ENCODE results near the gene SURF4.

The SURF4 gene

DNA sequence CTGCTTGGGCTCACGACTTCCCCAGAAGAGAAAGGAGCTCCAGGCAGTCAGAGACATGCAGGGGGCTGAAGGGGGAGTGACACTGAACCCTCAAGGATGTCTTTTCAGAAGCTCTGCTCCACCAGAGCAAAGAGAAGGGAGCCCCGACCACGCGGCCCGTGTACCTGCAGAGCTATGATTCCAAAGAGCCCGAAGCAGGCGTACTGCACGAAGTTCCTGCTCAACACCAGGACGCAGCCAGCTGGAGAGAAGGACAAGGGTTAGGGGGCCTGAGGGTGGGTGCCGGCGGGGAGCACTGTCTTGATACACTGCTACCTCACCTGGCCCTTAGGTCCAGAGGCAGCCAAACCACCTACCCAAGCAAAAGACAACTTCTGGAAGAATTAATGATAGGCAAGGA lies 9.4 kb downstream of the SURF4 start:
- Histone ChIP-seq H3K4me3 (ENCODE audit: insufficient read depth, low read depth, low read length) (no peak overlapping the region), H3K36me3 (ENCODE audit: control insufficient read depth, insufficient read depth, low read length) (peaks cover 39% of the 10 kb centered on the region), H3K27me3 (ENCODE audit: control insufficient read depth, insufficient read depth, low read length, poor library complexity, severe bottlenecking) (no peaks in the 10 kb centered on the region), H3K9me3 (ENCODE audit: control insufficient read depth, low read length) (no peaks in the 10 kb centered on the region), H3K27ac (ENCODE audit: insufficient read depth, low read depth, low read length, poor library complexity, severe bottlenecking) (no peak overlapping the region), H3K4me1 (ENCODE audit: control insufficient read depth, insufficient read depth, low read length) (no peaks in the 10 kb centered on the region)
- 96 to 98% methylated on average over 11 of the region's 11 CpGs for WGBS, 2 experiments

DNA sequence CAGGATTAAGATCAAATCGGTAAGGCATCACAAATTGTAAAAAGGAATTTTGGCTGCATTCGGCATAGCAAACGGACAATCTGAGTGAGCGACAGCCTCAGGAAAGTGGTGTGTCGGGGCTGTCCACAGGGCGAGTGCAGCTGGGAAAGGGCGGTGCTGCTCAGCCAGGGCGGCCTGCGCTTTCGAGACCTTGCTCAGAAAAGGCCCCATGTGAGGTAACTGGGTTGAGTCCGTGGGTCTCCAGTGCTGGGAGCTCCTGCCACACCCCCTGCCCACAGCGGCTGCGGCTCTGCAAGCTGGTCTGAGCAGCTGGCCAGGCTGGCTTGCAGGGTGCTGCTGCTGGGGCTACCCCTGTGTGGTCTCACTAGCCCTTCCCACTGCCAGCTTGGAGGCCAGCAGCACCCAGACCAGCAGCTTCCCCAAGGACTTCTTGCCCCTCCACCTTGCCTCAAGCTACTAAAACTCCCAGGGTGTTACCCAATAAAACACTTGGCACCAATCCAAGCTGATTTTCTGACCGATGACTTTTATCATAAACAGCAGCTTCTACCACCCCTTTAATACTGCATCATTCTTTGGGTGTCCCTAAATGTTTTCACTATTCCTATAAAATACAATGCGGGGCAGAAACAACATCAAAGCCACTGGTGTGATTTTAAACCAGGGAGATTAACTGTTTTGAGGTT lies 13.4 kb downstream of the SURF4 start:
- H3K4me1 ChIP-seq (ENCODE audit: control insufficient read depth, insufficient read depth, low read length): peaks cover 3% of the 10 kb centered on the region
- 96% methylated on average over 15 of the region's 15 CpGs for WGBS, 2 experiments
- H3K4me3 ChIP-seq (ENCODE audit: insufficient read depth, low read depth, low read length): no peak overlapping the region
- H3K27ac ChIP-seq (ENCODE audit: insufficient read depth, low read depth, low read length, poor library complexity, severe bottlenecking): no peak overlapping the region
- peaks cover 47% of the 10 kb centered on the region for H3K36me3 ChIP-seq (ENCODE audit: control insufficient read depth, insufficient read depth, low read length)
- no peaks in the 10 kb centered on the region for H3K27me3 ChIP-seq (ENCODE audit: control insufficient read depth, insufficient read depth, low read length, poor library complexity, severe bottlenecking)
- no peaks in the 10 kb centered on the region for H3K9me3 ChIP-seq (ENCODE audit: control insufficient read depth, low read length)

DNA sequence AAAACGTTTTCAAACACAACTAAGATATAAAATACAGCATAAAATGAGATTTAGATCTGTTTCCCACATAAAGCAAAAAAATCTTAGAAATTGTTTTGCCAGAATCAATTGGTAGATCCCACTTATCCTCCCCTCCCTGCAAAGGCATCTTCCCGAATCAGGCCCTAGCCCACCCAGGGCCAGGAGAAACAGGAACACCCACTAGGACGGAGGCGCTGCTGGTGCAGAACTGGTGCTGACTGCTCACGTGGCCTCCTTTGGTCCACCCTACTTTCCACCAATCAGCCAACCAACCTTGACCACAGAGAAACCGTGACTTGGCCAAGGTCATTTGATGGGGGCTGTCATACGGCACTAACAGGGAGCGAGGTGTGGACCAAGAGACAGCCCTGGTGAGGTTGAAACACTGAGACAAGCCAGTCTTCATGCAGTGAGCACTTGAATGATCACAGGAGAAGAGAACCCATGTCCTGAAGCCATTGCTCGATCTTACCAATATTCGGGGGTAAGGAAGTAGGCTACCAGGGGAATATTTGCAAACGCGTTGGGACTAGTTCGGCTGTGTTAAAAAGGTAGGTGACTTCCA lies 14.3 kb downstream of the SURF4 start:
- Histone ChIP-seq H3K4me1 (ENCODE audit: control insufficient read depth, insufficient read depth, low read length) (peaks cover 8% of the 10 kb centered on the region), H3K27me3 (ENCODE audit: control insufficient read depth, insufficient read depth, low read length, poor library complexity, severe bottlenecking) (no peaks in the 10 kb centered on the region), H3K36me3 (ENCODE audit: control insufficient read depth, insufficient read depth, low read length) (peaks cover 38% of the 10 kb centered on the region), H3K9me3 (ENCODE audit: control insufficient read depth, low read length) (no peaks in the 10 kb centered on the region), H3K4me3 (ENCODE audit: insufficient read depth, low read depth, low read length) (no peak overlapping the region), H3K27ac (ENCODE audit: insufficient read depth, low read depth, low read length, poor library complexity, severe bottlenecking) (no peak overlapping the region)
- 91 to 93% methylated on average over 13 of the region's 13 CpGs for WGBS, 2 experiments

DNA sequence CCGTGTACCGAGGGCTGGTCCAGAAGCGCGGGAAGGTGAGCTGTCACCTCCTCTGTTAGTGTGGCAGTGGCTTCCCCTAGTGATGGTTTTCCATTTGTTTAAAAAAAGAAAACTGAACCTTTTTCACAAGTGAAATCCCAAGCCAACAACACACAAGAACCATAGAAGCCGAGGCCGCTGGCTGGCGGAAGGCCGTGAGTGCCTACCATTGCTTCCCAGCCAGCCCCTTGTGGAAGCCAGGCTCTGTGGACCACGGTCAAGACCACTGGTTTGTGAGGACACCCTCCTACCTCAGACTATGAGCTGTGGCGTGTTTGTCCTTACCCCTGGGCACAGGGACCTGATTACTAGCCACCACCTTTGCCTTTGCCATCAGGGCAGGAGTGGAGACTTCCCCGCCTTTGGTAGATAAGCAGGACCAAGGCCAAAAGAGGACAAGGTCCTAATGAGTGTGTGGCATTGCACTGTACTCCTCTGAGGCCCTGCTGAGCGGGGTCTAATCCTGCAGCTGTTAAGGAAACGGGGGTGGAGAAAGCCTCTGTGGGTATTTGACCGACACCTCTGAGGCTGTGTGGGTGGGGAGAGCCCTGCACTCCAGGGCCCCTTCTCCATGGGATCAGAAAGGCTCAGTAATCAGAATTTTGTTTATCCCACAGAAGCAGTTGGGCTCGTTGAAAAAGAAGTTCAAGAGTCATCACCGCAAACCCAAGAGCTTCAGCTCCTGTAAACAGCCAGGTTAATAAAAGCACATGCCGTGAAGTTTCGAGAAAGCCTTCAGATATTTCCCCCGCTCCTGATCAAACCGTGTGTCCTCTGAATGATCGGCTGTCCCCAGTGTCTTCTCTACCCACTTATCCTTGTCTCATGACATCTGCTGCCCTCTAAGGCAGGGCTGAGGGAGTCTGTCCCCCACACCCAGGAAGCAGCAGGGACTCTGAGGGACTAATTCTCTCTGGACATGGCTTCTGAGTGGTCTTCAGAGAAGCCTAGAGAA lies 15.2 kb downstream of the SURF4 start:
- Histone ChIP-seq H3K9me3 (ENCODE audit: control insufficient read depth, low read length) (no peaks in the 10 kb centered on the region), H3K4me1 (ENCODE audit: control insufficient read depth, insufficient read depth, low read length) (peaks cover 8% of the 10 kb centered on the region), H3K27ac (ENCODE audit: insufficient read depth, low read depth, low read length, poor library complexity, severe bottlenecking) (no peak overlapping the region), H3K4me3 (ENCODE audit: insufficient read depth, low read depth, low read length) (no peak overlapping the region), H3K36me3 (ENCODE audit: control insufficient read depth, insufficient read depth, low read length) (peaks cover 30% of the 10 kb centered on the region), H3K27me3 (ENCODE audit: control insufficient read depth, insufficient read depth, low read length, poor library complexity, severe bottlenecking) (no peaks in the 10 kb centered on the region)
- 91 to 94% methylated on average over 21 of the region's 21 CpGs for WGBS, 2 experiments

DNA sequence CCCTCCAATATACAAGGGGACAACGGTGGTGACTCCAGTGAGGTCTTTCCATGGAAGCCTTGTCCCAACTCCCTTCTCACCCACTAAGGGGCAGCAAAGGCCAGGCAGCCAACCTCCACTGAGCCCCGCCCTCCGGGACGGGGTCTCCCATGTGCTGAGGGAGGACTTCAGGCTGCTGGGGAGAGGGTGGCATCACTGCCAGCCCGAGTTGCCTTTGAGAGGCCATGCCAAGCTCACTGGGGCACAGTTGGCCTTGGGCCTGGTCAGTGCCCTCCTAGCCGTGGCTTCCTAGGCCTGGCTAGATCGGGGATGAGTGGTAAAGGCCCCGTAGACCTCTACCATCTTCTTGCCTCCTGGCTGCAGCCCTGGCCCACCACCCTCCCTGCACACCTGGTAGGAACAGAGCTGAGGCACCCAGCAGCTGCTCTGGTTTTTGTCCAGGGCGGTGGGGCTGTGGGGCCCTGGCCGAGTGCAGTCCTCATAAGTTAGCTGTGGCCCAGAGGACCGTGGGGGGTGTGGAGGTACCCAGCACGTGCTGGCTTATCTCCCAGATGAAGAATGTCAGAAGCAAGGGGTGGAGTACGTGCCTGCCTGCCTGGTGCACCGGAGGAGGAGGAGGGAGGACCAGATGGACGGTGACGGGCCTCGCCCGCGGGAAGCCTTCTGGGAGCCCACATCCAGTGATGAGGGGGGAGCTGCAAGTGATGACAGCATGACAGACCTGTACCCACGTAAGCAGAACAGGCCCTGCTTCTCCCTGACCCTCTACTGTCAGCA lies 16.3 kb downstream of the SURF4 start:
- Histone ChIP-seq H3K9me3 (ENCODE audit: control insufficient read depth, low read length) (no peaks in the 10 kb centered on the region), H3K36me3 (ENCODE audit: control insufficient read depth, insufficient read depth, low read length) (peaks cover 27% of the 10 kb centered on the region), H3K27me3 (ENCODE audit: control insufficient read depth, insufficient read depth, low read length, poor library complexity, severe bottlenecking) (no peaks in the 10 kb centered on the region), H3K4me3 (ENCODE audit: insufficient read depth, low read depth, low read length) (no peak overlapping the region), H3K4me1 (ENCODE audit: control insufficient read depth, insufficient read depth, low read length) (peaks cover 8% of the 10 kb centered on the region), H3K27ac (ENCODE audit: insufficient read depth, low read depth, low read length, poor library complexity, severe bottlenecking) (no peak overlapping the region)
- WGBS, 2 experiments: 86 to 89% methylated on average over 20 of the region's 20 CpGs

DNA sequence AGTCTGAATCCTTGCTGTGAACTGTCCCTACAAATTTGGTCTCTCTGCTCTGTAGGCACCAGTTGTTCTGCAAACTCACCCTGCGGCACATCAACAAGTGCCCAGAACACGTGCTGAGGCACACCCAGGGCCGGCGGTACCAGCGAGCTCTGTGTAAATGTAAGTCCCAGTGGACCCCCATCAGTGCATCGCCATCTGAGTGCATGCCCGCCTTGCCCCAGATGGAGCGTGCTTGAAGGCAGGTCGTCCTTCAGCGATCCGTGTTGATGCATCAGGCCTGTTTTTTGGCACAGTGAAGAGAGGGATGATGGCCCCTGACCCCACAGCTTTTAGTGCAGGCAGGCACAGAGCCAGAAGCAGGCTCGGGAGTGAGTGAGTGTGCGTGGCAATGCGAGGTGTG lies 18.2 kb downstream of the SURF4 start:
- Histone ChIP-seq H3K9me3 (ENCODE audit: control insufficient read depth, low read length) (no peaks in the 10 kb centered on the region), H3K4me1 (ENCODE audit: control insufficient read depth, insufficient read depth, low read length) (peaks cover 8% of the 10 kb centered on the region), H3K36me3 (ENCODE audit: control insufficient read depth, insufficient read depth, low read length) (peaks cover 22% of the 10 kb centered on the region), H3K27ac (ENCODE audit: insufficient read depth, low read depth, low read length, poor library complexity, severe bottlenecking) (no peak overlapping the region), H3K27me3 (ENCODE audit: control insufficient read depth, insufficient read depth, low read length, poor library complexity, severe bottlenecking) (no peaks in the 10 kb centered on the region), H3K4me3 (ENCODE audit: insufficient read depth, low read depth, low read length) (peak overlapping the region; percentile 82)
- 94% methylated on average over 14 of the region's 14 CpGs for WGBS, 2 experiments

DNA sequence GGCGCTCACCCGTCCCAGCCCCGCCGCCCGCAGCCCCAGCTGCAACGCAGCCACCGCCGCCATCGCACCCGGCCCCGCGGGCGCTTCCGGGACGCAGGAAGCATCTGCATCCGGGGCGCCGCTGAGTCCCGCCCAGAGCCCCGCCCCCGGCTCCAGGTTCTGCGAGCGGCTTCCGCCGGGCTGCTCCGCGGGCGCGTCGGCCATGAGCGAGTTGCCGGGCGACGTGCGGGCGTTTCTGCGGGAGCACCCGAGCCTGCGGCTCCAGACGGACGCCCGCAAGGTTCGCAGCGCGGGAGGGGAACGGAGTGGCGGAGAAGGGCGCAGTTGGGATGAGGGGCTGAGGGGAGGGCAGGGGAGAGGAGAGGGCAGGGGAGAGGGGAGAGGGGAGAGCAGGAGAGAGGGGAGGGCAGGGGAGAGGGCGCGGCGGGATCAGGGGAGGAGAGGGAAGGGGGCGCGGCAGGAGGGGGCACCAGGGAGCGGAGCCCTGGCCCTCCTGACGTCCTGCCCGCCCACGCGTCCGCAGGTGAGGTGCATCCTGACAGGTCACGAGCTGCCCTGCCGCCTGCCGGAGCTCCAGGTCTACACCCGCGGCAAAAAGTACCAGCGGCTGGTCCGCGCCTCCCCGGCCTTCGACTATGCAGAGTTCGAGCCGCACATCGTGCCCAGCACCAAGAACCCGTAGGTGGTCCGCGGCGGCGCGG lies 19.3 kb downstream of the SURF4 start, which contains the start of the genes SURF1 and SURF2:
TSS of gene SURF1 (minus strand) at position 97 of the 701 bp plus-strand sequence. CDS start at position 63, 34 bp downstream.
TSS of gene SURF2 (plus strand) at position 160 of the 701 bp plus-strand sequence. CDS start at position 203, 43 bp downstream.
- H3K27me3 ChIP-seq (ENCODE audit: control insufficient read depth, insufficient read depth, low read length, poor library complexity, severe bottlenecking): no peaks in the 10 kb centered on the region
- H3K4me1 ChIP-seq (ENCODE audit: control insufficient read depth, insufficient read depth, low read length): peaks cover 8% of the 10 kb centered on the region
- no peaks in the 10 kb centered on the region for H3K9me3 ChIP-seq (ENCODE audit: control insufficient read depth, low read length)
- H3K4me3 ChIP-seq (ENCODE audit: insufficient read depth, low read depth, low read length): peak within 1 kb of the TSS; percentile 82
- WGBS, 2 experiments: 0 to 1% methylated on average over 78 of the region's 78 CpGs
- no peak within 1 kb of the TSS for H3K27ac ChIP-seq (ENCODE audit: insufficient read depth, low read depth, low read length, poor library complexity, severe bottlenecking)
- H3K36me3 ChIP-seq (ENCODE audit: control insufficient read depth, insufficient read depth, low read length): peaks cover 18% of the 10 kb centered on the region

DNA sequence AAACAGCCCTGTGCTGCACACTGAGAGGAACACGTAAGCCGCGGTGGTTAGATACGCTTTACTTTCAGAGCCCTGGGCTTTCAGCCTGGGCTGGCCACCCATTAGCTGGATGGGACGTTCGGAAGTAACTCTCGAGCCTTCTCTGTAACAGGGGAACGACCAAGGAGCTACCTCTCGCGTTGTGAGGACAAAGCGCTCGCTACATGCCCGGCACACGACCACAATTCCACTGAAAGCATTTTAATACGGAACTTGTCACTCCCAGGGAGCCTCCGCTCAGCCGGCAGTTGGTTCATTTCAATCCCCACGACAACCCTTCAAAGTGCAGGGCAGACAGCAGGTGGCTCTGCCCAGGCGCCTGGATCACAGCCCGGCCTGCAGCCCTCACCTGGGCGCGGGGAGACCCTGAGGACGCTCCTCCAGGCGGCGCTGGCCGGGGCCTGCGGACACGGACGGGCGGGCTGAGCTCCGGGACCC lies 19.9 kb downstream of the SURF4 start:
- WGBS, 2 experiments: 1 to 2% methylated on average over 31 of the region's 31 CpGs
- no peak overlapping the region for H3K27ac ChIP-seq (ENCODE audit: insufficient read depth, low read depth, low read length, poor library complexity, severe bottlenecking)
- peaks cover 17% of the 10 kb centered on the region for H3K36me3 ChIP-seq (ENCODE audit: control insufficient read depth, insufficient read depth, low read length)
- H3K4me1 ChIP-seq (ENCODE audit: control insufficient read depth, insufficient read depth, low read length): peaks cover 8% of the 10 kb centered on the region
- H3K9me3 ChIP-seq (ENCODE audit: control insufficient read depth, low read length): no peaks in the 10 kb centered on the region
- peak overlapping the region; percentile 82 for H3K4me3 ChIP-seq (ENCODE audit: insufficient read depth, low read depth, low read length)
- H3K27me3 ChIP-seq (ENCODE audit: control insufficient read depth, insufficient read depth, low read length, poor library complexity, severe bottlenecking): no peaks in the 10 kb centered on the region

DNA sequence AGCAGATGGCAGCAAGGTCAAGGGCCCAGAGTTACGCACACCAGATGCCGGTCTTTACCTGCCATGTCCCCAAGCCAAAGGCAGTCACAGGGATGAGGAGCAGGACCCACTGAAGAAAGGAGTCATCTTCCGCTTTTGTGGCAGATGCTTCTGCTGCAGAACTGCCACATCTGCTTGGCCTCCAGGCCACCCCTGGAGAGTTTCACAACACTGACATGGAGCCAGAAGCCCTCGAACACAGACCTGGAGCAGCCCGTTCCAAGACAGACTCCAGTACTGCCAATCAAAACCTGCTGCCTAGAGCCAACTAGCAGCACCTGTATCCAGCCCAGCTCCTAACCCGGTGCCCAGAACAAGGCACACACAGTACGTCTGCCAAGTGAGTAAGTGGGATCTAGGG lies 21.1 kb downstream of the SURF4 start:
- 93 to 95% methylated on average over 7 of the region's 7 CpGs for WGBS, 2 experiments
- Histone ChIP-seq H3K27me3 (ENCODE audit: control insufficient read depth, insufficient read depth, low read length, poor library complexity, severe bottlenecking) (no peaks in the 10 kb centered on the region), H3K36me3 (ENCODE audit: control insufficient read depth, insufficient read depth, low read length) (peaks cover 21% of the 10 kb centered on the region), H3K4me3 (ENCODE audit: insufficient read depth, low read depth, low read length) (no peak overlapping the region), H3K9me3 (ENCODE audit: control insufficient read depth, low read length) (no peaks in the 10 kb centered on the region), H3K4me1 (ENCODE audit: control insufficient read depth, insufficient read depth, low read length) (peaks cover 8% of the 10 kb centered on the region), H3K27ac (ENCODE audit: insufficient read depth, low read depth, low read length, poor library complexity, severe bottlenecking) (no peak overlapping the region)

Data from ectodermal cell (in vitro differentiated cells).